RPMI8226 (cell line): Measurements from ENCODE around the gene GPN3.
"Not testable (repeated sequence)": the region's sequence is repeated elsewhere in the genome, so short reads cannot be mapped to it uniquely, and the experiment has no call there.

Experiments used
- DNase-seq: peaks from one replicate; pipeline ENCODE4 v3.0.0-alpha.2; 2015

GPN3 gene

GRCh38 chr12:110468214-110469048, at the start of gene GPN3, which contains the start of gene FAM216A:
TSS of gene GPN3 (minus strand) at chr12:110468257. CDS start at chr12:110468203, 54 bp downstream.
TSS of gene FAM216A (plus strand) at chr12:110468845. CDS start at chr12:110468876, 31 bp downstream.
- DNase-seq = peak; percentile 99

DNA sequence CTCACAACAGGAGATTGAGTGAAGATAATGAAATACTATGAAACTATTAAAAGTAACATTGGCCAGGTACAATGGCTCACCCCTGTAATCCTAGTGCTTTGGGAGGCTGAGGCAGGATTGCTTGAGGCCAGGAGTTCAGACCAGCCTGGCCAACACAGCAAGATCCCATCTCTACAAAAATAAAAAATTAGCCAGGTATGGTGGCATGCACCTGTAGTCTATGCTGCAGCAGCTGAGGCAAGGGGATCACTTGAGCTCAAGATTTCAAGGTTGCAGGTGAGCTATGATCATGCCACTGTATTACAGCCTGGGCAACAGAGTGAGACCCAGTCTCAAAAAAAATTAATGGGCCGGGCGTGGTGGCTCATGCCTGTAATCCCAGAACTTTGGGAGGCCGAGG, 48.9 kb upstream of the GPN3 start:
- no peak for DNase-seq

GRCh38 chr12:110514363-110514762, 46.3 kb upstream of the GPN3 start:
- DNase-seq = no peak

DNA sequence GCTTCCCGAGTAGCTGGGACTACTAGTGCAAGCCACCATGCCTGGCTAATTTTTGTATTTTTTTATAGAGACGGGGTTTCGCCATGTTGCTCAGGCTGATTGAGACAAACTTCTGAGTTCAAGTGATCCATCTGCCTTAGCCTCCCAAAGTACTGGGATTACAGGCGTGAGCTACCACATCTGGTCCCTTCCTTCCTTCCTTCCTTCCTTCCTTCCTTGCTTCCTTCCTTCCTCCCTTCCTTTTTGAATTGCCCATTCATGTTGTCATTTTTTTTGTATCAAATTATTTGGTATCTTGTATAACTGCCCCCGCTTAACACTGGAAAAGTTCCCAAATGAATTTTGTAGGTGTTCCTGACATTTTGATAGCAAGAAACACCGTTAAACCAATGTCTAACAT, 45.8 kb upstream of the GPN3 start:
- no peak for DNase-seq

- DNase-seq = no peak
Measured at GRCh38 chr12:110508071-110508586, 40.1 kb upstream of the GPN3 start.

DNA sequence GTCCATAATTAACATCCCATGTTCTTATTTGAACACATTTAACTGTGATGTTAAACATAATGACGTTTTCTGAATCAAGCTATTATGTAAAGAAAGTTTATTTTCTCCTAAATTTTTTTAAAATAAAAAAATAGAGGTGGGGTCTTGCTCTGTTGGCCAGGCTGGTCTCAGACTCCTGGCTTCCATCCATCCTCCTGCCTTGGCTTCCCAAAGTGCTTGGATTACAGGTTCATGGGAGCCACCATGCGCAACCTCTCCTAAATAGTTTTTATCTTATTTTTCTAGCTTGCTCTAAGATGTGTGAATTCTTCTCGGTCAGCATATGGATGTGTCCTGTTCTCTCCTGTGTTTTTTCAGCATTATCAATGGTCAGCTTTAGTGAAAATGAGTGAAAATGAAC, 37.3 kb upstream of the GPN3 start:
- no peak for DNase-seq

DNA sequence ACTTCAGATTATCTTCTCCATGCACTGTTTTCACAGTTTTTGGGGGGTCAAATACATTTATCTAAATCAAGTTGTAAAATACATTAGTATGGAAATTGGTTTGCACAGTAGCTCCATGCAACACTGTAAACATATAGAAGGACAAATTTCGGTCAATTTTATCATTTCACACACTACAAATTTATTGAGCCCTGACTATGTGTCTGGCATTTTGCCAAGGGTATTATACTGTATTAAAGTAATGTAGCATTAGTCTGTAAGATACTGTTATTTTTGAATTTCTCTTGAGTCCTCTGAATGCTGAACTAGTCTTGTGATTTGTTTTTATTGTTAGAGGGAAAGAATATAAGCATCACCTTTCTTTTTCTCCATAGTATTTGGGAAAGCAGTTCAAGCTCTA, 35.4 kb upstream of the GPN3 start:
- DNase-seq = no peak

DNA sequence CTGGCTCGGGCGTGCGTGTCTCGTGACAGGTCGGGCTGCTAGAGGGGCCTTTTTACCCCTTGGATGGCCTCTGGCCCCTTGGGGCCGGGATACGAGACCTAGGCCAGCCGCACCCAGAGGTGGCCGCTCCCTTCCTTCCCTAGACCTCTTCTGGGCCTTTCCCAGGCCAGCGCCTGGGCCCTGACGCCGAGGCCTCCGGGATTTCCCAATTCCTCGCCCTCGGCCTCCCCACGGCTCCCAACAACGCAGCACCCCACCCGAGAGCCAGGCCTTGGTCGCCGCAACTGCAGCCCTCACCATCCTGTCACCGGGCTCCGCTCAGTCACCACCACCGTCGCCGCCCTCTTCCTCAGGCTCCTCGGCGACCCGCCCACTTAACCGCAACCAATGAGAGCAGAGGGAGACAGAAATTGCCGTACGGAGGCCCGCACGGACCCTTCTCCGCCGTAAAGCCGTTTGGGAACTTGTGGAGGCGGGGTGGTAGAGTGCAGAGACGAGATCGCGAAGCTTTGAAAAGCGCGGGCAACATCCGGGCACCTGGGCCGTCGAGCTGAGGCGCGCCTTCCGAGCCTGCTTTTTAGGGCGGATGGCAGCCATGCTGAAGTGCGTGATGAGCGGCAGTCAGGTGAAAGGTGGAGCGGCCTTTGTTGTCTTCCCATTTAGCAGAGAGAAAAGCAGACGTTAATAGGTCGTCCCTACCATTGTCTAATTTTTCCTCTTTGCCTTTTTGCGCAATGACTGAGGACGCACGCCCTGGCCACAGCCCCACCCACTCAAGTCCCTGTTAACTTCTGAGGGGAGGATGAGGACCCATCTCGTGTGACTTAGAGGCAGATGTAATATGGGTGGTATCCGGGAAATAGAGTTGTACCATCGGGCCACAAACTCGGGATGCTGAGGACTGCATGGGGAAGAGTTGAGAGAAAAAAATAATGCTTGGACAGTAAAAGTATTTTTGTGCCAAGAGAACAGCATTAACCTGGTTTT, 34.0 kb upstream of the GPN3 start, which contains the start of the genes RAD9B and VPS29:
Gene RAD9B, plus strand, starts transcription at position 580 of the 987 bp plus-strand sequence. Its CDS starts 7 bp downstream, at position 587.
Gene VPS29, minus strand, starts transcription at position 360 of the 987 bp plus-strand sequence. Its CDS starts 60 bp downstream, at position 300.
- peak; percentile 99 for DNase-seq

GRCh38 chr12:110501399-110501751, 33.3 kb upstream of the GPN3 start:
- DNase-seq = peak; percentile 60

GRCh38 chr12:110498984-110499706, 31.1 kb upstream of the GPN3 start:
- no peak for DNase-seq

DNA sequence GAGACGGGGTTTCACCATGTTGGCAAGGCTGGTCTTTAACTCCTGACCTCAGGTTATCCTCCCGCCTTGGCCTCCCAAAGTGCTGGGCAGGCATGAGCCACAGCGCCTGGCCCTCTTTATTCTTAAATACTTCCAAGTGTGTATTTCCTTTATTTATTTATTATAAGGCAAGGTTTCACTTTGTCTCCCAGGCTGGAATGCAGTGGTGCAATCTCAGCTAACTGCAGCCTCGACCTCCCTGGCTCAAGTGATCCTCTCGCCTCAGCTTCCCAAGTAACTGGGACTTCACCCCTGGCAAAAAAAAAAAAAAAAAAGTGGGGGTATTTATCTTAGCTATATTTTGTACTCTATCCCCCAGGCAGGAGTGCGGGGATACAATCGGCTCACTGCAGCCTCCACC, 7.4 kb upstream of the GPN3 start:
- DNase-seq = no peak

DNA sequence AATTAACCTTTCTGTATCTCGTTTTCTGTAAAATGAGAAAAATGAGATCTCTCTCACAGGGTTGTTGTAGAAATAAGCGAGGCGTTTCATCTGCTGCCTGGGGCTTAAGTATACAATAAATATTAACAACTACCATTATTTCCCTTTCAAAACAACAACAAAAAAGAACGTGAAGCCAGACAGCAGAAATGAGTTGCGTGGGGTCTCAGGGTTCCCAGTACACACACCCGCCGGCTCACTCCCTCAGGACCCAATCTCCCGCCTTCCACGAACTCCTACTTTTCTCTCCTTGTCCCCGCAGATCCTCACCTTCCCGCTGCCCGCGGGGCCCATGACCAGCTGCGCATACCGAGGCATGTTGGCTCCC, 227 bp downstream of the GPN3 start:
- no peak for DNase-seq

- DNase-seq = no peak
Measured at GRCh38 chr12:110466791-110467190, 1.3 kb downstream of the GPN3 start.

DNA sequence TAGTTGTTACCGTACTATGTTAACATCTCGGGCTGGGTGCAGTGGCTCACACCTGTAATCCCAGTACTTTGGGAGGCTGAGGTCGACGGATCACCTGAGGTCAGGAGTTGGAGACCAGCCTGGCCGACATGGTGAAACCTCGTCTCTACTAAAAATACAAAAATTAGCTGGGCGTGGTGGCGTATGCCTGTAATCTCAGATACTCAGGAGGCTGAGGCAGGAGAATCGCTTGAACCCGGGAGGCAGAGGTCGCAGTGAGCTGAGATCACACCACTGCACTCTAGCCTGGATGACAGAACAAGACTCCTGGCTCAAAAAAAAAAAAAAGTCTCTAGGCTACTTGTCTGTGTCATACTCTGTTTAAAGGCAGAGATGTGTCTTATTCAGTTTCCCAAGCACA, 2.3 kb downstream of the GPN3 start:
- DNase-seq = not testable (repeated sequence)

- no peak for DNase-seq
Measured at GRCh38 chr12:110465024-110465423, 3.0 kb downstream of the GPN3 start.

GRCh38 chr12:110461189-110461588, 6.9 kb downstream of the GPN3 start:
- DNase-seq = not testable (repeated sequence)

DNA sequence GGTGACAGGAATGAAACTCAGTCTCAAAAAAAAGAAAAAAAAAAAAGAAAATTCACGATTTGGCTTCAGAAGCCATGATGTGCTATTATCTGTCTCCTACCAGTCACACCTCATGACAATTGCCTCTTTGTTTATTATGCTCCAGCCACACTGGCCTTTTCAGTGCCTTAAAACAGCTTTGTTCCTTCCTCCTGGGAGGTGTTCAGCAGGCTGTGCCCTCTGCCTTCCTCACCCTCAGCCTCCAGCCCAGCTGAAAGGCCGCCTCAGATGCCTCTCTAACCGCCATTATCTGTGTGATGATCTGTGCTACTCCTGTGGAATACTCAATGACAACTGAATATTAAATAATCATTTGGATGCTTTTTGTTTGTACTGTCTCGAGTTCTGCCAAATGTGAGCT, 9.3 kb downstream of the GPN3 start:
- DNase-seq = no peak

DNA sequence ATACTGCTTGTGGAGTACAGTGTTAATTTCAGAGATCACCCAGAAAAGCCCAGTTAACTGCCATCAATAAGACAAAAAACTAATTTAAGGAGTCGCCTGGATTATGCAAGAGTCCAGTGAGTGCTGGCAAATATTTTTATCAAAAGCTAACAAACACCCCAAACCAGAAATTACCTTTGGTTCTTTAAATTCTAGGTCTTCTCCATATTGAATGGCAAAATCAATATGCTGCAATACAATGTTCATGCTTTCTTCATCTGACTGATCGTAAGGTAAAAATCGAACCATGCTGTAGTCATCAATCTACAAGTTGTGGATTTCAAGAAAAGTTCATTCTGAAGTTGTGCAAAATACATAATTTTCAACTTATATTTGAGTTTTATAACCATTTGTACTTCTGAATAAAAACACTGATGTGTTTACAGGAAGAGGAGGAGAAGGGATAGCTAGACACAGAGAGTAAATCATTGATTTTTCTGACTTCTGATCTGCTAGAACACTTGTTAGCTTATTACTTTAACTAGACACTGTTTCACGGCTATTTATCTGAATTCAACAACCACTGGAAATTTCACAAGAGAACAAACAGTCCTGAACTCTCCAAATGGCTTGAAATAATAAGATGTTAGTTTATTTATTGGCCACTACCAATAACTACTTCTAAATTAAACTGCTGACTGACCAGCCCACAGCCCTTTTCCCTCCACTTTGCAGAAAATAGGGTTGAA, 14.3 kb downstream of the GPN3 start:
- DNase-seq = no peak

DNA sequence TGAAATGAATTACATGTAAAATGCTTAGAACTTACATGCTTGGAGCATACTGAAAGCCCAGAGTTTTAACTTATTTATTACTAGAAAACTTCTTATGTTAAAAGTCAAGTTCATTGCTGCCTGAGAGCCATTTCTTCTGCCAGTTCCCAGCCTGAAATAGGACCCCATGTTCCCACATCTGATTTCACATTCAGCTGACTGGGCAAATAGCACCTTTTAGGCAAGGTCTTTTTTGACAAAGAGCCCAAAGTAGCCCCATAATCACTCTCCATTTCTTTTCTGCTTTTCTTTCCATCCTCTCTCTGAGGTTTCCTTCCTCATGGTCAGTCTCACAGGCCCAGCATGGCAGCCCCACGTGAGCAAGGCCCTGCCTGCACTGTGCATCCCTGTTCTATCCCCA, 16.8 kb downstream of the GPN3 start:
- no peak for DNase-seq

DNA sequence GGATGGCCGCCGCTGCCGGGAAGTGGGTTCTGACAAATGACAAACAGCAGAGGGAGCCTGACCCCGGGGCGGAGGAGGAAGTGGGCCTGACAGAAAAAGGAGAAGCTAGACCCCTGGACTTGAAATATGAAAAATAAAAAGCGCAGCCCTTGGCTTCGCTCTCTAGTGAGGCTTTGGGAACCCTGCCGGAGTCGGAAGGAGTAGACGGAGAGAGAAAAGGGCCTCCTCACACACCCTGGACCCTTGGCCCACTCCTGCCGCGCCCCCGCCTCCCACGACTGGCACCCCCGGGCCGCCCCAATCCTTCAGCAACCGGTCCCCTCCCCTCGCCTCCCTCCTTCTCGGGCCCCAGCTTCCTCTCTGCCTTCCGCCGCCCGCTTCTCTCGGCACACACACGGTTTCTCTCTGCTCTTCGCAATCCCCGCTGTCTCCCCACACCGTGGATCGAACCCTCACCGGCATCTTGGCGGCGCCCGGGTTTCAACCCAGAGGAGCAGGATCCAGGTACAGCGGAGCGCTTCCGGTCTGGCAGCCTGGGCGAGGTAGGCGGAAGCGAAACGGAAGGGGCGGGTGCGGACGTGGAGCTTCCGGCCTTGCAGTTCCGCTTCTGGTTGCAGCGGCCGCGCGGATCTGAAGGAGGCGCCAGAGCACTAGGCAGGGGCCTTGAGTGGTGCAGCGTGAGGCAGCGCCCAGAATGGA, 18.1 kb downstream of the GPN3 start, which contains the start of gene ARPC3:
Gene ARPC3, minus strand, starts transcription at position 539 of the 699 bp plus-strand sequence. Its CDS starts 77 bp downstream, at position 462.
- DNase-seq = peak; percentile 98

DNA sequence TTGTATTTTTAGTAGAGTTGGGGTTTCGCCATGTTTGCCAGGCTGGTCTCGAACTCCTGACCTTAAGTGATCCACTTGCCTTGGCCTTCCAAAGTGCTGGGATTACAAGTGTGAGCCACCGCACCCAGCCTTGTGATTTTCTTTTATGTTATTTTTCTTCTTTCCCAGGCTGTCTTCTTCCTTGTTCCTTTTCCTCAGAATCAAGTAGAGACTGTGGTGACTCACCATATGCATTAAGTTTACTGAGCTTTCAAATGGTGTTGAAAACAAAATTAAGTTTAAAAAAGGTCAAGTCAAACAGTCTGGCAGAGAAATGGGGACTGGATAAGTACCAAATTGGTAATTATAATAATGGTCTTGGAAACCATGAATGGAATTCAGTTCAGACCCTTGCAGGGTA, 23.6 kb downstream of the GPN3 start:
- no peak for DNase-seq
